Activated CD4-positive, alpha-beta T cell treated with anti-CD3 and anti-CD28 coated beads, Interleukin-2, Interleukin-4, amounts not matched to agents 100 ng/mL and 50 ng/mL, durations not matched to agents 16 hours and 8 hours (primary cell): ENCODE measurements around the gene YLPM1.
A peak's percentile ranks its signal among the peaks of the same experiment; 100 is the strongest.
"Not testable (repeated sequence)": the region's sequence is repeated elsewhere in the genome, so short reads cannot be mapped to it uniquely, and the experiment has no call there.

Source experiments
- DNase-seq: peaks from one replicate; pipeline ENCODE4 v3.0.0-alpha.2; 2020; ENCODE audit warnings: low spot score

Gene YLPM1

GRCh38 chr14:74762917-74763802 is at the start of gene YLPM1:
Gene YLPM1, plus strand, starts transcription at chr14:74763316. Its CDS starts 174 bp downstream, at chr14:74763490.
- DNase-seq, result peak; percentile 96

- no peak for DNase-seq
Observed at GRCh38 chr14:74713395-74713735, 49.8 kb upstream of the YLPM1 start.

- DNase-seq, result no peak
Observed at GRCh38 chr14:74720526-74720925, 42.6 kb upstream of the YLPM1 start.

- no peak for DNase-seq
Observed at GRCh38 chr14:74723134-74723533, 40.0 kb upstream of the YLPM1 start.

GRCh38 chr14:74732387-74732786 is 30.7 kb upstream of the YLPM1 start:
- no peak for DNase-seq

- no peak for DNase-seq
Observed at GRCh38 chr14:74733221-74733620, 29.9 kb upstream of the YLPM1 start.

- DNase-seq, result no peak
Observed at GRCh38 chr14:74735125-74735524, 28.0 kb upstream of the YLPM1 start.

GRCh38 chr14:74737753-74738325 is 25.3 kb upstream of the YLPM1 start:
- no peak for DNase-seq

GRCh38 chr14:74739293-74740030 is 23.7 kb upstream of the YLPM1 start:
- no peak for DNase-seq

GRCh38 chr14:74747237-74747636 is 15.9 kb upstream of the YLPM1 start:
- DNase-seq, result no peak

GRCh38 chr14:74754157-74754556 is 9.0 kb upstream of the YLPM1 start:
- no peak for DNase-seq

- no peak for DNase-seq
Observed at GRCh38 chr14:74754899-74755298, 8.2 kb upstream of the YLPM1 start.

GRCh38 chr14:74756326-74756725 is 6.8 kb upstream of the YLPM1 start:
- DNase-seq, result no peak

- DNase-seq, result not testable (repeated sequence)
Observed at GRCh38 chr14:74758505-74758904, 4.6 kb upstream of the YLPM1 start.

GRCh38 chr14:74763803-74764531 is 851 bp downstream of the YLPM1 start:
- DNase-seq, result peak; percentile 10

GRCh38 chr14:74765721-74766120 is 2.6 kb downstream of the YLPM1 start:
- DNase-seq, result peak; percentile 11

- no peak for DNase-seq
Observed at GRCh38 chr14:74771399-74771798, 8.3 kb downstream of the YLPM1 start.

- no peak for DNase-seq
Observed at GRCh38 chr14:74784634-74785033, 21.5 kb downstream of the YLPM1 start.

GRCh38 chr14:74785056-74785613 is 22.0 kb downstream of the YLPM1 start:
- DNase-seq, result no peak

GRCh38 chr14:74786796-74787315 is 23.7 kb downstream of the YLPM1 start:
- no peak for DNase-seq

- DNase-seq, result peak; percentile 11
Observed at GRCh38 chr14:74792249-74793039, 29.3 kb downstream of the YLPM1 start.
